ENCODE results near the gene SBF2.

The SBF2 gene

GRCh38 chr11:10117709-10118351 is 176.2 kb downstream of the SBF2 start:
- TF ChIP-seq ZFX (IDR thresholded peaks at IDR 0.05): no peak
- no peak for TF ChIP-seq CTCF (conservative IDR thresholded peaks at IDR 0.05)
- no peak overlapping the region for H3K27ac ChIP-seq

GRCh38 chr11:10116588-10116987 is 177.4 kb downstream of the SBF2 start:
- TF ChIP-seq CTCF (conservative IDR thresholded peaks at IDR 0.05) (no peak), ZFX (IDR thresholded peaks at IDR 0.05) (no peak)
- H3K27ac ChIP-seq: no peak overlapping the region

- TF ChIP-seq CTCF (conservative IDR thresholded peaks at IDR 0.05): no peak
- no peak for TF ChIP-seq ZFX (IDR thresholded peaks at IDR 0.05)
- no peak overlapping the region for H3K27ac ChIP-seq
Observed at GRCh38 chr11:10114593-10115404, 179.2 kb downstream of the SBF2 start.

- no peak overlapping the region for H3K27ac ChIP-seq
- TF ChIP-seq ZFX (IDR thresholded peaks at IDR 0.05): no peak
- TF ChIP-seq CTCF (conservative IDR thresholded peaks at IDR 0.05): no peak
Observed at GRCh38 chr11:10113852-10114251, 180.2 kb downstream of the SBF2 start.

GRCh38 chr11:10109806-10110205 is 184.2 kb downstream of the SBF2 start:
- H3K27ac ChIP-seq: no peak overlapping the region
- no peak for TF ChIP-seq ZFX (IDR thresholded peaks at IDR 0.05)
- no peak for TF ChIP-seq CTCF (conservative IDR thresholded peaks at IDR 0.05)

GRCh38 chr11:10108915-10109680 is 184.9 kb downstream of the SBF2 start:
- no peak overlapping the region for H3K27ac ChIP-seq
- no peak for TF ChIP-seq ZFX (IDR thresholded peaks at IDR 0.05)
- TF ChIP-seq CTCF (conservative IDR thresholded peaks at IDR 0.05): no peak

- no peak for TF ChIP-seq ZFX (IDR thresholded peaks at IDR 0.05)
- no peak for TF ChIP-seq CTCF (conservative IDR thresholded peaks at IDR 0.05)
- H3K27ac ChIP-seq: no peak overlapping the region
Observed at GRCh38 chr11:10107497-10107896, 186.5 kb downstream of the SBF2 start.

Measured in C4-2B (cell line).